Gastrocnemius medialis (tissue), 4 donors: Measurements from ENCODE around the gene TECPR2.

Experiments used
- CTCF ChIP-seq, 5 experiments: fragments of 450-650 bp in 3 of 5; fragments of 200-600 bp in 2 of 5; sonication (generic) in 2 of 5; IDR thresholded peaks in 4 of 5; conservative IDR thresholded peaks in 1 of 5; 1 replicate in 4 of 5; 2 replicates in 1 of 5; pipeline ENCODE4 v1.5.1; 2016 to 2019; ENCODE audit warnings: antibody characterized with exemption in 5 of 5, mild to moderate bottlenecking in 3 of 5, moderate library complexity in 3 of 5
- POLR2A ChIP-seq, 2 donors: fragments of 450-650 bp; IDR thresholded peaks; one replicate each; pipeline ENCODE4 v1.6.1; 2017; ENCODE audit warnings: antibody characterized with exemption in 2 of 2, mild to moderate bottlenecking in 2 of 2, moderate library complexity in 2 of 2

DNA sequence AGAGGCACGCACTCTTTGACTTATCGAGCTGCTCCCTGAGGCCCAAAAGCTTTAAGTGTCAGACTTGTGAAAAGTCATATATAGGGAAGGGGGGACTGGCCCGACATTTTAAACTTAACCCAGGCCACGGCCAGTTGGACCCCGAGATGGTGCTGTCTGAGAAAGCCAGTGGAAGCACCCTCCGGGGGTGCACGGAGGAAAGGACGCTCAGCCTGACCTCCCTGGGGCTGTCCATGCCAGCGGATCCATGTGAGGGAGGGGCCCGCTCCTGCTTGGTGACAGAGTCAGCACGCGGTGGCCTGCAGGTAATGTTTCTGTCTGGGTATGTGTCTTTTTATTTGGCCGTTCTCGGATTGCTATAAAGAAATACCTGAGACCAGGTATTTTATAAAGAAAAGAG lies 36.2 kb upstream of the TECPR2 start:
- TF ChIP-seq CTCF (IDR thresholded peaks at IDR 0.05 in 4 of 5, conservative IDR thresholded peaks at IDR 0.05 in 1 of 5), result no peak
- TF ChIP-seq POLR2A (IDR thresholded peaks at IDR 0.05), result no peak
